HEK293 (cell line): ENCODE results near the gene KLC4.
A peak's percentile ranks its signal among the peaks of the same experiment; 100 is the strongest.

Source experiments
- CTCF ChIA-PET: fragments of 350-600 bp; formaldehyde crosslinking; extraction: SDS; loops from one replicate; lab custom pipeline; 2021; ENCODE audit warnings: antibody characterized with exemption; lab: Yijun Ruan, JAX
- POLR2A ChIA-PET: fragments of 300-600 bp; formaldehyde crosslinking; extraction: SDS; loops from one replicate; lab custom pipeline; 2020; ENCODE audit warnings: antibody characterized with exemption, inconsistent platforms; lab: Yijun Ruan, JAX
- H3K27ac ChIP-seq: fragments of 200-500 bp; sonication (Bioruptor generic); 2 replicates; pipeline ENCODE4 v1.5.1; 2014; ENCODE audit warnings: low read depth, low read length, control low read depth, inconsistent platforms; ENCODE audit errors: extremely low read depth
- H3K36me3 ChIP-seq, 2 experiments: fragments of 200-500 bp in 1 of 2; sonication (Bioruptor generic) in 1 of 2; 1 replicate in 1 of 2; 2 replicates in 1 of 2; pipeline ENCODE4 v1.5.1; 2014 to 2017; ENCODE audit warnings: inconsistent platforms in 2 of 2, low read length in 2 of 2; ENCODE audit not compliant: control insufficient read depth in 2 of 2, insufficient read depth in 1 of 2
- H3K4me1 ChIP-seq: fragments of 200-500 bp; sonication (Bioruptor generic); 2 replicates; pipeline ENCODE4 v1.5.1; 2014; ENCODE audit warnings: mild to moderate bottlenecking, low read length, inconsistent platforms; ENCODE audit not compliant: control insufficient read depth, insufficient read depth
- H3K4me3 ChIP-seq: 2 replicates; pipeline ENCODE4 v1.5.1; 2011; ENCODE audit warnings: low read depth, mild to moderate bottlenecking, control low read depth, low read length, moderate library complexity
- H3K9me3 ChIP-seq: fragments of 200-500 bp; sonication (Bioruptor generic); 2 replicates; pipeline ENCODE4 v1.5.1; 2014; ENCODE audit warnings: low read depth, low read length, inconsistent platforms; ENCODE audit not compliant: control insufficient read depth, insufficient read depth
- EGR2 ChIP-seq: fragments of 450-650 bp; formaldehyde crosslinking; IDR thresholded peaks from 2 replicates; pipeline ENCODE4 v1.5.1; 2016; ENCODE audit warnings: low read depth, missing biosample characterization, missing genetic modification characterization
- GLIS2 ChIP-seq: fragments of 450-650 bp; formaldehyde crosslinking; IDR thresholded peaks from 2 replicates; pipeline ENCODE4 v1.5.1; 2016; ENCODE audit warnings: missing biosample characterization, missing genetic modification characterization
- HOXC10 ChIP-seq: sonication (generic); formaldehyde crosslinking; IDR thresholded peaks from 2 replicates; pipeline ENCODE4 v1.8.1; 2023; ENCODE audit warnings: mild to moderate bottlenecking, missing genetic modification reagents
- PRDM1 ChIP-seq: fragments of 450-650 bp; formaldehyde crosslinking; IDR thresholded peaks from 2 replicates; pipeline ENCODE4; 2016; ENCODE audit warnings: missing biosample characterization, missing genetic modification characterization
- SP3 ChIP-seq: fragments of 450-650 bp; formaldehyde crosslinking; IDR thresholded peaks from 2 replicates; pipeline ENCODE4 v1.5.1; 2016; ENCODE audit warnings: missing biosample characterization, missing genetic modification characterization
- TRIM28 ChIP-seq: IDR thresholded peaks from 2 replicates; pipeline ENCODE4 v1.6.1; 2011; ENCODE audit warnings: low read length, control low read depth, borderline replicate concordance
- ZBTB48 ChIP-seq: fragments of 450-650 bp; formaldehyde crosslinking; IDR thresholded peaks from 2 replicates; pipeline ENCODE4 v1.5.1; 2016; ENCODE audit warnings: missing biosample characterization, missing genetic modification characterization
- ZBTB8A ChIP-seq: fragments of 450-650 bp; formaldehyde crosslinking; IDR thresholded peaks from 2 replicates; pipeline ENCODE4 v1.5.1; 2016; ENCODE audit warnings: missing biosample characterization, missing genetic modification characterization
- ZFHX2 ChIP-seq: fragments of 450-650 bp; formaldehyde crosslinking; conservative IDR thresholded peaks from 2 replicates; pipeline ENCODE4 v1.5.1; 2016; ENCODE audit warnings: missing biosample characterization, missing genetic modification characterization
- ZFP69B ChIP-seq: fragments of 450-650 bp; formaldehyde crosslinking; IDR thresholded peaks from 2 replicates; pipeline ENCODE4 v1.5.1; 2016; ENCODE audit warnings: missing biosample characterization, missing genetic modification characterization
- ZIC2 ChIP-seq: fragments of 450-650 bp; formaldehyde crosslinking; IDR thresholded peaks from 2 replicates; pipeline ENCODE4 v1.5.1; 2016; ENCODE audit warnings: missing biosample characterization, missing genetic modification characterization
- ZNF214 ChIP-seq: fragments of 450-650 bp; formaldehyde crosslinking; IDR thresholded peaks from 2 replicates; pipeline ENCODE4 v1.5.1; 2017; ENCODE audit warnings: missing biosample characterization, mild to moderate bottlenecking, missing genetic modification characterization, borderline replicate concordance
- ZNF341 ChIP-seq: fragments of 450-650 bp; formaldehyde crosslinking; IDR thresholded peaks from 2 replicates; pipeline ENCODE4; 2016; ENCODE audit warnings: low read depth, missing biosample characterization, missing genetic modification characterization
- ZNF423 ChIP-seq: fragments of 450-650 bp; formaldehyde crosslinking; IDR thresholded peaks from 2 replicates; pipeline ENCODE4 v1.5.1; 2016; ENCODE audit warnings: missing biosample characterization, missing genetic modification characterization
- ZNF623 ChIP-seq: fragments of 450-650 bp; formaldehyde crosslinking; IDR thresholded peaks from 2 replicates; pipeline ENCODE4 v1.5.1; 2016; ENCODE audit warnings: missing biosample characterization, missing genetic modification characterization
- ZNF639 ChIP-seq: fragments of 450-650 bp; formaldehyde crosslinking; IDR thresholded peaks from 2 replicates; pipeline ENCODE4 v1.5.1; 2016; ENCODE audit warnings: missing biosample characterization, missing genetic modification characterization
- ZNF677 ChIP-seq: fragments of 450-650 bp; IDR thresholded peaks from 2 replicates; pipeline ENCODE4 v1.5.0; 2018; ENCODE audit warnings: missing biosample characterization, mild to moderate bottlenecking, missing genetic modification characterization, moderate library complexity
- ZNF692 ChIP-seq: fragments of 450-650 bp; formaldehyde crosslinking; IDR thresholded peaks from 2 replicates; pipeline ENCODE4 v1.5.1; 2016; ENCODE audit warnings: missing biosample characterization, missing genetic modification characterization
- TF ChIP-seq, protein P1 (sequence below): sonication (generic); formaldehyde crosslinking; IDR thresholded peaks from 2 replicates; pipeline ENCODE4 v1.8.1; 2022; ENCODE audit warnings: mild to moderate bottlenecking, moderate library complexity, missing genetic modification reagents
- TF ChIP-seq, protein P2 (sequence below): fragments of 450-650 bp; formaldehyde crosslinking; IDR thresholded peaks from 2 replicates; pipeline ENCODE4 v1.5.1; 2016; ENCODE audit warnings: missing biosample characterization, missing genetic modification characterization
- TF ChIP-seq, protein P3 (sequence below): fragments of 450-650 bp; formaldehyde crosslinking; IDR thresholded peaks from 2 replicates; pipeline ENCODE4 v1.5.1; 2016; ENCODE audit warnings: missing biosample characterization, missing genetic modification characterization

Gene KLC4

GRCh38 chr6:43074847-43075669 lies 15.6 kb downstream of the KLC4 start:
- H3K36me3 ChIP-seq: peaks cover 3 to 39% of the 10 kb centered on the region in 2 experiments; a peak in 2 of 3 replicates
- H3K27ac ChIP-seq: peak overlapping the region; percentile 47
- peaks cover 14% of the 10 kb centered on the region for H3K4me1 ChIP-seq
- TF ChIP-seq TRIM28 (no peak), ZNF623 (no peak), ZIC2 (peak; percentile 60; the same call in 1 of the 2 replicates), ZFHX2 (tag by site-specific recombination) (peak; percentile 80), HOXC10 (CRISPR knock-in tag) (no peak), ZNF341 (tag by site-specific recombination) (peak; percentile 80), ZNF639 (tag by site-specific recombination) (no peak), GLIS2 (tag by site-specific recombination) (peak; percentile 40; the same call in 1 of the 2 replicates), ZNF677 (no peak), EGR2 (tag by site-specific recombination) (peak; percentile 60; the same call in 1 of the 2 replicates)
- TF ChIP-seq, protein P1, sequence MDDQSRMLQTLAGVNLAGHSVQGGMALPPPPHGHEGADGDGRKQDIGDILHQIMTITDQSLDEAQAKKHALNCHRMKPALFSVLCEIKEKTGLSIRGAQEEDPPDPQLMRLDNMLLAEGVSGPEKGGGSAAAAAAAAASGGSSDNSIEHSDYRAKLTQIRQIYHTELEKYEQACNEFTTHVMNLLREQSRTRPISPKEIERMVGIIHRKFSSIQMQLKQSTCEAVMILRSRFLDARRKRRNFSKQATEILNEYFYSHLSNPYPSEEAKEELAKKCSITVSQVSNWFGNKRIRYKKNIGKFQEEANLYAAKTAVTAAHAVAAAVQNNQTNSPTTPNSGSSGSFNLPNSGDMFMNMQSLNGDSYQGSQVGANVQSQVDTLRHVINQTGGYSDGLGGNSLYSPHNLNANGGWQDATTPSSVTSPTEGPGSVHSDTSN: no peak
- TF ChIP-seq, protein P2, sequence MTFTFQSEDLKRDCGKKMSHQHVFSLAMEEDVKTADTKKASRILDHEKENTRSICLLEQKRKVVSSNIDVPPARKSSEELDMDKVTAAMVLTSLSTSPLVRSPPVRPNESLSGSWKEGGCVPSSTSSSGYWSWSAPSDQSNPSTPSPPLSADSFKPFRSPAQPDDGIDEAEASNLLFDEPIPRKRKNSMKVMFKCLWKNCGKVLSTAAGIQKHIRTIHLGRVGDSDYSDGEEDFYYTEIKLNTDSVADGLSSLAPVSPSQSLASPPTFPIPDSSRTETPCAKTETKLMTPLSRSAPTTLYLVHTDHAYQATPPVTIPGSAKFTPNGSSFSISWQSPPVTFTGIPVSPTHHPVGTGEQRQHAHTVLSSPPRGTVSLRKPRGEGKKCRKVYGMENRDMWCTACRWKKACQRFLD (tag by site-specific recombination): no peak
- no peak overlapping the region for H3K4me3 ChIP-seq
- ChIA-PET POLR2A (interaction anchor here (0.8 to 2.6 kb wide), 7 partner anchors 15 to 96 kb away, joined by 3 to 18 read pairs (median 5); partner anchors contain the start of genes CUL7, KLC4, MRPL2 and PEX6), CTCF (interaction anchor here (0.6 to 7.6 kb wide), 4 partner anchors 54 to 173 kb away, joined by 3 to 83 read pairs (median 5); no protein-coding TSS in a partner anchor)
- H3K9me3 ChIP-seq: no peaks in the 10 kb centered on the region

- H3K9me3 ChIP-seq: no peaks in the 10 kb centered on the region
- ChIA-PET POLR2A (interaction anchor here (0.6 to 2.6 kb wide), 27 partner anchors 11 to 379 kb away, joined by 3 to 31 read pairs (median 4); partner anchors contain the start of genes BICRAL, CNPY3, CUL7 and KLC4), CTCF (interaction anchor here (0.6 to 7.6 kb wide), 6 partner anchors 17 to 211 kb away, joined by 3 to 83 read pairs (median 6); partner anchors contain the start of genes KLC4 and MRPL2)
- peak within 1 kb of the TSS; percentile 88 for H3K4me3 ChIP-seq
- H3K4me1 ChIP-seq: peaks cover 14% of the 10 kb centered on the region
- peak within 1 kb of the TSS; percentile 87 for H3K27ac ChIP-seq
- H3K36me3 ChIP-seq: peaks cover 3 to 34% of the 10 kb centered on the region in 2 experiments; a peak in 2 of 3 replicates
- TF ChIP-seq SP3 (tag by site-specific recombination) (peak; percentile 78), ZBTB8A (tag by site-specific recombination) (peak; percentile 54; the same call in 1 of the 2 replicates), ZIC2 (peak; percentile 32), ZNF692 (tag by site-specific recombination) (peak; percentile 96), ZBTB48 (tag by site-specific recombination) (peak; percentile 70; the same call in 1 of the 2 replicates), ZFP69B (tag by site-specific recombination) (peak; percentile 92), ZFHX2 (tag by site-specific recombination) (0 out of 2 replicates have a peak, but pooled peaks have one; percentile 6), ZNF214 (no peak), GLIS2 (tag by site-specific recombination) (no peak; the same call in 1 of the 2 replicates), ZNF423 (no peak), PRDM1 (no peak)
- TF ChIP-seq, protein P3, sequence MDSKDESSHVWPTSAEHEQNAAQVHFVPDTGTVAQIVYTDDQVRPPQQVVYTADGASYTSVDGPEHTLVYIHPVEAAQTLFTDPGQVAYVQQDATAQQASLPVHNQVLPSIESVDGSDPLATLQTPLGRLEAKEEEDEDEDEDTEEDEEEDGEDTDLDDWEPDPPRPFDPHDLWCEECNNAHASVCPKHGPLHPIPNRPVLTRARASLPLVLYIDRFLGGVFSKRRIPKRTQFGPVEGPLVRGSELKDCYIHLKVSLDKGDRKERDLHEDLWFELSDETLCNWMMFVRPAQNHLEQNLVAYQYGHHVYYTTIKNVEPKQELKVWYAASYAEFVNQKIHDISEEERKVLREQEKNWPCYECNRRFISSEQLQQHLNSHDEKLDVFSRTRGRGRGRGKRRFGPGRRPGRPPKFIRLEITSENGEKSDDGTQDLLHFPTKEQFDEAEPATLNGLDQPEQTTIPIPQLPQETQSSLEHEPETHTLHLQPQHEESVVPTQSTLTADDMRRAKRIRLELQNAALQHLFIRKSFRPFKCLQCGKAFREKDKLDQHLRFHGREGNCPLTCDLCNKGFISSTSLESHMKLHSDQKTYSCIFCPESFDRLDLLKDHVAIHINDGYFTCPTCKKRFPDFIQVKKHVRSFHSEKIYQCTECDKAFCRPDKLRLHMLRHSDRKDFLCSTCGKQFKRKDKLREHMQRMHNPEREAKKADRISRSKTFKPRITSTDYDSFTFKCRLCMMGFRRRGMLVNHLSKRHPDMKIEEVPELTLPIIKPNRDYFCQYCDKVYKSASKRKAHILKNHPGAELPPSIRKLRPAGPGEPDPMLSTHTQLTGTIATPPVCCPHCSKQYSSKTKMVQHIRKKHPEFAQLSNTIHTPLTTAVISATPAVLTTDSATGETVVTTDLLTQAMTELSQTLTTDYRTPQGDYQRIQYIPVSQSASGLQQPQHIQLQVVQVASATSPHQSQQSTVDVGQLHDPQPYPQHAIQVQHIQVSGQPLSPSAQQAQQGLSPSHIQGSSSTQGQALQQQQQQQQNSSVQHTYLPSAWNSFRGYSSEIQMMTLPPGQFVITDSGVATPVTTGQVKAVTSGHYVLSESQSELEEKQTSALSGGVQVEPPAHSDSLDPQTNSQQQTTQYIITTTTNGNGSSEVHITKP (tag by site-specific recombination): peak; percentile 90
These were observed 16.4 kb downstream of the KLC4 start, which contains the start of gene PTK7 for GRCh38 chr6:43075670-43076463. Gene PTK7 (plus strand): TSS chr6:43076314. CDS start chr6:43076489, 175 bp downstream.
